Daoy (cell line): ENCODE data around the gene PNCK. TPM values are rescaled to one million over a fixed set of nuclear protein-coding genes. Genes with fewer than 3 reads are reported as not detected.
A peak's percentile ranks its signal among the peaks of the same experiment; 100 is the strongest.
"Not testable (repeated sequence)": the region's sequence is repeated elsewhere in the genome, so short reads cannot be mapped to it uniquely, and the experiment has no call there.

ENCODE experiments used
- DNase-seq: peaks from one replicate; pipeline ENCODE4 v3.0.0-alpha.2; 2015; ENCODE audit warnings: low read depth
- total RNA-seq: library from RNA; depleted of rRNA; stranded (reverse); fragments of >200 nt; shearing (Covaris generic); gene quantifications from 2 replicates; pipeline ENCODE4 v1.2.3, GENCODE V29; 2014; rRNA removed

PNCK gene
- not detected in 2 replicates for total RNA-seq

- DNase-seq, result no peak
These were observed at the start of gene PNCK for GRCh38 chrX:153673428-153674218. TSS of gene PNCK (minus strand) at chrX:153673813. CDS start at chrX:153673076, 737 bp downstream.

GRCh38 chrX:153722704-153723350, 49.2 kb upstream of the PNCK start:
- DNase-seq, result no peak

GRCh38 chrX:153719701-153720100, 46.1 kb upstream of the PNCK start:
- DNase-seq, result no peak

DNA sequence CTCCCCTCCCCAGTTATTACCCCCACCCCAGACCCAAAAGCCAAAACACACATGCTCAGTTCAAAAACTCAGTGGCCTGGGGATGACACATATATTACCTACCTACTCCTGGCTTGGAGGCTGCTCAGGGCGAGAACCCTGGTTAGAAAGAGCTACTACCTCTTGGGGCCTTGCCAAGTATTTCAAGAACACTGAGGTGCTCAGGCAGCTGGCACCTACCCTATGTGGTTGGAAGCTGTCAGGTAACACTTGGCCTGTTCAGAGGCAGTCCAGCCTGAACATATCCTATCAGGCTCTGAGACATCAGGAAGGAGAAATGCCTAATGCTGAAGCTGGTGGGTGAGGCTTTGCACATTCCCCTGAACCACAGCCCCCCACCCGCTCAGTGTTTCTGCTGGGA, 45.6 kb upstream of the PNCK start:
- DNase-seq, result no peak

- DNase-seq, result no peak
These were observed 43.8 kb upstream of the PNCK start for GRCh38 chrX:153717445-153717844.

- DNase-seq, result no peak
These were observed 40.6 kb upstream of the PNCK start for GRCh38 chrX:153714256-153714655.

- no peak for DNase-seq
These were observed 36.4 kb upstream of the PNCK start for GRCh38 chrX:153709726-153710674.

- DNase-seq, result peak; percentile 79
These were observed 34.8 kb upstream of the PNCK start for GRCh38 chrX:153708415-153708814.

- DNase-seq, result no peak
These were observed 33.8 kb upstream of the PNCK start for GRCh38 chrX:153707406-153707805.

DNA sequence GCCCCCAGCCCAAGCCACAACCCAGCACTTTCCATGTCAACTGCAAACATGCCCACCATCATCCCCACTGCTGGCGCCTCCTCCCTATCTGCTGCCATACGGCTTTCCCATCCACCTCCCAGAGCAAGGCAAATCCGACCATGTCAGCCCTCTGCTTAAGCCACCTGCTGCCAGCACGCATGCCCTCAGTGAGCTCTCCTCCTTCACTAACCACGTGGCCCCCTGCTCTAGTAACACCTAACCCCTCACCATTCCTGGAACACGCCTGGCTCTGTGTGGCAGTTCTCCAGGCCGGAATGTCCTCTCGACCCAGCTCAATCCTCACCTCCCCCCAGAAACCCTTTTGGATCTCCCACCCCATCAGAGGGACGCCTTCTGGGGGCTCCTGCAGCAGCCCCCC, 33.2 kb upstream of the PNCK start:
- no peak for DNase-seq

DNA sequence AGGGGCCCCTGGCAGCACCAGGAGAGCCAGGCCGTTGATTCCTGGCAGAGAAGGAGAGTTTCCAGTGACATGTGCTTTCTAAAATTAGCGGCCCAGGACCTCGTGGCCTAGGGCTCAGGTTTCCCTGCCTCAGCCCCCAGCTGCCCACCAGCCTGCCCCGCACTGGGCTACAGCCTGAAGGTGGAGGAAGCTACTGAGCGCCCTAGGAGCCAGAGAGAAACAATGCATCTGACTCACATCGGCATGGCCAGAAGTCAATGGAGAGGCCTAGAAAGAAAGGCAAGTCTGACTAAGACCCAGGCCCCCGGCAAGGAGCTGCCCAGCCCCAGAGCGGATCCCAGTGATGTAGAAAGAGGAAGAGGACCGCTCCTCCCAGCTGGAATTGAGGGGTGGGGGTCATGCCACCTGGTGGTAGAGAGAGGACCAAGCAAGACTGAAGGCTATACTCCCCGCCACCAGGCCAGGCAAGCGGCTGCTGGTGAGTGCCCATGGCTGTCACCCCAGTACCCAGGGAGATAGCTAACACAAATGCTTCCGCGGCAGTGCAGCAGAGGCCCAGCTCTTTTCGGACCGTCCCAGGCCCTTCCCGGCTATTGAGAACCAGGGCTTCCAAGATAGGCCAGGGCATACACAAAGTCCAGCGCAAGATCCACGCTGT, 31.9 kb upstream of the PNCK start:
- DNase-seq, result not testable (repeated sequence)

GRCh38 chrX:153704631-153705402, 31.2 kb upstream of the PNCK start:
- DNase-seq, result not testable (repeated sequence)

GRCh38 chrX:153704021-153704526, 30.5 kb upstream of the PNCK start:
- no peak for DNase-seq

DNA sequence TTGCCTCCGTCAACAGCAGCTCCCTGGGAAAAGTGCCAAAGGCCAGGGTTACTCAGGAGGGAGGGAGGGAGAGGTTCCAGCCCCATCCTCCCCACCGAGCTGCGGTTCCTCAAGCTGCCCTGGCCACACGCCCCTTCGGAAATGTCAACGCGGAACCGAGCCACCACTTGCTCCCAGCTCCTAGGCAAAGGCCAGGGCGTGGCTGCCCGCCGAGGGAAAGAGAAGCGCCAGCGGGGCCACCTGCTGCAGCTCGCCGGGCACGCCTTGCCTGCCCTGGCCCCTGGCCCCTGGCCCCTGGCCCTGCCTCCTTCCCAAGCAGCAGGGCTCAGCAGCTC, 29.4 kb upstream of the PNCK start:
- no peak for DNase-seq

- DNase-seq, result no peak
These were observed 28.9 kb upstream of the PNCK start for GRCh38 chrX:153702336-153703035.

- no peak for DNase-seq
These were observed 28.1 kb upstream of the PNCK start for GRCh38 chrX:153701706-153702105.

- no peak for DNase-seq
These were observed 27.4 kb upstream of the PNCK start for GRCh38 chrX:153700967-153701366.

- no peak for DNase-seq
These were observed 26.8 kb upstream of the PNCK start for GRCh38 chrX:153700376-153700945.

DNA sequence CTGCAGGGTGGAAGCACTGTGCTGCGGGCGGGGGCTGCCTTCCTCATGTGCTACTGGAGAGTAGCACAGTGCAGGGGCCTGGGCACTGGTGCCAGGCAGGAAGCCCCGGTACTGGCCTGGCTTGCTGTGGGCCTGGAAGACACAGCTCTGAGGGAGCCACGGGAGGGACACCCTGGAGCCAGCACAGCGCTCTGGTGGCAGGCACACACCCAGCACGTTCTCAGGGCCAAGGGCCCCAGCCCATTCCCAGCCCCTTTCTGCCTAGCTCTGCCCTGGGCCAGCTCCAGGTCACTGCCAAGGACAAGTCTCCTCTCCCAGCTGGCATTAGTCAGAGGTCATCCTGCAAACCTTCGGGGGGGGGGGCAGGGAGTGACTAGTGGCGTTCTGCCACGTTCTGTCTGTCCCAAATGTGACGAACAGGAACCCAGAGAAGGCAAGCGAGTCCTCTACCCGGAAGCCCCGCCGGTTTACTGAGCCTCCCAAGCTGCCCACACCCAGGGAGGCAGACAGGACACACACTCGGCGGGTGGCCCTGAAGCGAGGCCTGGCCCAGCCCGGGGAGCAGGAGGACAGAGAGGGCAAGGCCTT, 26.3 kb upstream of the PNCK start:
- not testable (repeated sequence) for DNase-seq
